Lower lobe of right lung (tissue), 2 donors: ENCODE data around the gene LIPG. TPM values are rescaled to one million over a fixed set of nuclear protein-coding genes. Genes with fewer than 3 reads are reported as not detected.
"Not testable (repeated sequence)": the region's sequence is repeated elsewhere in the genome, so short reads cannot be mapped to it uniquely, and the experiment has no call there.

Experiments
- ATAC-seq, 2 donors: fragments of 200-7000 bp; cut with Tn5 transposase; one replicate each; pipeline ENCODE4 v1.9.1; 2020 to 2022; ENCODE audit warnings: mild to moderate bottlenecking in 2 of 2, moderate library complexity in 2 of 2
- DNase-seq: peaks from one replicate; pipeline ENCODE4 v3.0.0-alpha.2; 2020
- H3K27ac ChIP-seq: fragments of 200-600 bp; one replicate; pipeline ENCODE4 v1.8.0; 2022
- H3K27me3 ChIP-seq: fragments of 200-600 bp; one replicate; pipeline ENCODE4 v1.8.0; 2022; ENCODE audit warnings: low read depth
- H3K36me3 ChIP-seq: fragments of 200-600 bp; one replicate; pipeline ENCODE4 v1.8.0; 2022; ENCODE audit warnings: mild to moderate bottlenecking
- H3K4me1 ChIP-seq: fragments of 200-600 bp; one replicate; pipeline ENCODE4 v1.8.0; 2022
- H3K4me3 ChIP-seq: fragments of 200-600 bp; one replicate; pipeline ENCODE4 v1.8.0; 2022; ENCODE audit warnings: mild to moderate bottlenecking
- H3K9me3 ChIP-seq: fragments of 200-600 bp; one replicate; pipeline ENCODE4 v1.8.0; 2022
- CTCF ChIP-seq: fragments of 200-600 bp; IDR thresholded peaks from one replicate; pipeline ENCODE4 v1.8.0; 2022; ENCODE audit warnings: antibody characterized with exemption, mild to moderate bottlenecking
- intact Hi-C: fragments of 100-400 bp; cut with DNase I; formaldehyde crosslinking; loops from one replicate; pipeline ENCODE4 v1.11.0; 2022
- total RNA-seq: library from RNA; stranded (reverse); fragmentation: NEBNext Ultra II Directional; extraction: Animal tissue kit (Norgen Biotek cat#: 25700); gene quantifications from one replicate; pipeline ENCODE4 v1.2.1, GENCODE V29; 2021
- donor health status: DM: no; HTN: yes; CAD: no; lungs with severe emphysema.

Gene LIPG
- total RNA-seq, 1 donor from 2014 or later, result 3.7 TPM

- ATAC-seq, result no peak
- peaks cover 13% of the 10 kb centered on the region for H3K4me1 ChIP-seq
- peaks cover 21% of the 10 kb centered on the region for H3K27me3 ChIP-seq
- no peaks in the 10 kb centered on the region for H3K9me3 ChIP-seq
- no peak overlapping the region for H3K4me3 ChIP-seq
- H3K36me3 ChIP-seq, result no peaks in the 10 kb centered on the region
- no peak overlapping the region for H3K27ac ChIP-seq
- no peak for TF ChIP-seq CTCF
- intact Hi-C loops, result no loop called here
- no peak for DNase-seq
Measured at GRCh38 chr18:49566985-49567384, 5.1 kb downstream of the LIPG start.

DNA sequence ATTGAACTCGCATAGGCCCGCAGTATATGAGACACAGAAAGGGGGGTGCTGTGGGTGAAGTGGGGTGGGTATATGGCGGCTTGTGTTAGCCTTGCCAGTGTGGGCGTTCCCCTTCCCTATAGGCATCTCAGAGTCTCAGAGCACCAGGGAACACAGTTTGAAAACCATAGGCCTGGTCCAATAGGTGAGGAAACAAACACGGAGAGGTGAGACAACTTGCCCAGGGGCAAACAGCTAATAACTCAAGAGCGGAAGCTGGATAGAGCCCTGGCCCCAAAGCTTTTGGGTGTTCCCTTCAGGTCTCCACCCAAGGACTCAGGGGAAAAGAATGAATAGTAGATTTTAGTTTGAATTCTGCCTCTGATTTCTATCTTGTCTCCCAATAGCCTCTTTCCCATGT lies 7.9 kb downstream of the LIPG start:
- TF ChIP-seq CTCF, result no peak

DNA sequence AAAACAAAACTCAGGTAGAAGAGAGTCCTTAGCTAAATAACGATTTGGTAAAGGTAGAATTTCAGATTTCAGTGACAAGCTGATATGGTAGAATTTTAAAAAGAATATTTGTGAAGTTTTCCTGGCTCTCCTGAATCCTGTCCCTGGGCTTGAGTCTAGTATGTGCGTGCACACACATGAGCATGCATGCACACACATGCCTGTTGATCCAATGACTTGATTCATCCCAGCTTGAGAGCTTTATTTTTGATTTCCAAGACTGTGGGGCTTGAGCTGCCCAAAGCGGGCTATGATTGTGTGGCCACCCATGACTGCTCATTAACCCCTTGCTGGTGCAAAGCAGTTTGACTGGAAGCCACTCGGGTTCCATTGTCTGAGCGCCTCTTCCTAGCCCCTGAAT lies 9.0 kb downstream of the LIPG start:
- DNase-seq (no peak), ATAC-seq (no peak)
- no peaks in the 10 kb centered on the region for H3K36me3 ChIP-seq
- no peak overlapping the region for H3K4me3 ChIP-seq
- no peak for TF ChIP-seq CTCF
- no peaks in the 10 kb centered on the region for H3K27me3 ChIP-seq
- H3K4me1 ChIP-seq, result no peaks in the 10 kb centered on the region
- intact Hi-C loops, result no loop called here
- no peak overlapping the region for H3K27ac ChIP-seq
- H3K9me3 ChIP-seq, result no peaks in the 10 kb centered on the region

More for the DNA sequence above, 7.9 kb downstream of the LIPG start:
- Histone ChIP-seq H3K4me3 (no peak overlapping the region), H3K9me3 (no peaks in the 10 kb centered on the region), H3K36me3 (no peaks in the 10 kb centered on the region), H3K27me3 (peaks cover 9% of the 10 kb centered on the region), H3K27ac (no peak overlapping the region), H3K4me1 (no peaks in the 10 kb centered on the region)
- intact Hi-C loops, result no loop called here
- ATAC-seq, result no peak
- no peak for DNase-seq

GRCh38 chr18:49572611-49573345 lies 10.9 kb downstream of the LIPG start:
- H3K27me3 ChIP-seq, result no peaks in the 10 kb centered on the region
- ATAC-seq, result no peak
- TF ChIP-seq CTCF, result no peak
- H3K27ac ChIP-seq, result no peak overlapping the region
- no peaks in the 10 kb centered on the region for H3K4me1 ChIP-seq
- H3K36me3 ChIP-seq, result no peaks in the 10 kb centered on the region
- intact Hi-C loops, result no loop called here
- no peaks in the 10 kb centered on the region for H3K9me3 ChIP-seq
- no peak for DNase-seq
- no peak overlapping the region for H3K4me3 ChIP-seq

DNA sequence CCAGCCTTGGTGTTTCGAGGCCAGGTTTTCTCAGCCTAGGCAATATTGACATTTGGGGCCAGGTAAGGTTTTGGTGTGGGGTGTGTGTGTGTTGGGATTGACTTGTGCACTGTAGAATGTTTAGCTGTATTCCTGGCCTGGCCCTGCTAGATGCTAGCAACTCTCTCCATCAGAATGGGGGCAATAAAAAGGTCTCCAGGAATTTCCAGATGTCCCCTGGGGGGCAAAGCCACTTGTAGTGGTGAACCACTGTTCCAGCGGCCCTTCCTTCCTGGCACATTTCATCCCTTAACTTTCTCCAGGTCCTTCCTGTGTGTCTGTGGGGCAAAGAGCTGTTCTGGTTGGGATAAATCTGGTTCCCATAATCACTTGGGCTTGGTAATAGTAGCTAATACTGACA lies 12.0 kb downstream of the LIPG start:
- no peak overlapping the region for H3K27ac ChIP-seq
- intact Hi-C loops, result no loop called here
- DNase-seq (no peak), ATAC-seq (no peak)
- H3K9me3 ChIP-seq, result no peaks in the 10 kb centered on the region
- no peaks in the 10 kb centered on the region for H3K27me3 ChIP-seq
- H3K4me1 ChIP-seq, result no peaks in the 10 kb centered on the region
- H3K36me3 ChIP-seq, result no peaks in the 10 kb centered on the region
- no peak overlapping the region for H3K4me3 ChIP-seq
- no peak for TF ChIP-seq CTCF

DNA sequence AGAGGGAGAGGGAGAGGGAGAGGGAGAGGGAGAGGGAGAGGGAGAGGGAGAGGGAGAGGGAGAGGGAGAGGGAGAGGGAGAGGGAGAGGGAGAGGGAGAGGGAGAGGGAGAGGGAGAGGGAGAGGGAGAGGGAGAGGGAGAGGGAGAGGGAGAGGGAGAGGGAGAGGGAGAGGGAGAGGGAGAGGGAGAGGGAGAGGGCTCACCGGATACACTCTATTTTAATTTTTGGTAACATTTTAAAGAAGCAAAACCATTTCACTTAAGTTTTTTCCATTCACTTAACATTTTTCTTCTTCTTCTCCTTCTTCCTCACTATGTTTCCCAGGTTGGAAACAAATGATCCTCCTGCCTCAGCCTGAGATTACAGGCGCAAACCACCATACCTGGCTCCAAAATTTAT lies 17.2 kb downstream of the LIPG start:
- DNase-seq, H3K4me1 ChIP-seq, H3K36me3 ChIP-seq, H3K27me3 ChIP-seq, intact Hi-C loops, ATAC-seq, H3K4me3 ChIP-seq, H3K9me3 ChIP-seq, H3K27ac ChIP-seq: not testable (repeated sequence)

GRCh38 chr18:49579583-49579982 lies 17.7 kb downstream of the LIPG start:
- intact Hi-C loops, H3K9me3 ChIP-seq, H3K4me3 ChIP-seq, H3K4me1 ChIP-seq, ATAC-seq, H3K27me3 ChIP-seq, H3K27ac ChIP-seq, H3K36me3 ChIP-seq, DNase-seq: not testable (repeated sequence)
